CD4-positive, alpha-beta T cell treated with Interleukin-15 for 1 hour (primary cell): ENCODE measurements around the gene F3.
"Not testable (repeated sequence)": the region's sequence is repeated elsewhere in the genome, so short reads cannot be mapped to it uniquely, and the experiment has no call there.

Source experiments
- DNase-seq: peaks from one replicate; pipeline ENCODE4 v3.0.0-alpha.2; 2020

Gene F3

GRCh38 chr1:94541246-94542087, at the start of gene F3:
TSS of gene F3 (minus strand) at chr1:94541759. CDS start at chr1:94541636, 123 bp downstream.
- DNase-seq = peak; percentile 76

DNA sequence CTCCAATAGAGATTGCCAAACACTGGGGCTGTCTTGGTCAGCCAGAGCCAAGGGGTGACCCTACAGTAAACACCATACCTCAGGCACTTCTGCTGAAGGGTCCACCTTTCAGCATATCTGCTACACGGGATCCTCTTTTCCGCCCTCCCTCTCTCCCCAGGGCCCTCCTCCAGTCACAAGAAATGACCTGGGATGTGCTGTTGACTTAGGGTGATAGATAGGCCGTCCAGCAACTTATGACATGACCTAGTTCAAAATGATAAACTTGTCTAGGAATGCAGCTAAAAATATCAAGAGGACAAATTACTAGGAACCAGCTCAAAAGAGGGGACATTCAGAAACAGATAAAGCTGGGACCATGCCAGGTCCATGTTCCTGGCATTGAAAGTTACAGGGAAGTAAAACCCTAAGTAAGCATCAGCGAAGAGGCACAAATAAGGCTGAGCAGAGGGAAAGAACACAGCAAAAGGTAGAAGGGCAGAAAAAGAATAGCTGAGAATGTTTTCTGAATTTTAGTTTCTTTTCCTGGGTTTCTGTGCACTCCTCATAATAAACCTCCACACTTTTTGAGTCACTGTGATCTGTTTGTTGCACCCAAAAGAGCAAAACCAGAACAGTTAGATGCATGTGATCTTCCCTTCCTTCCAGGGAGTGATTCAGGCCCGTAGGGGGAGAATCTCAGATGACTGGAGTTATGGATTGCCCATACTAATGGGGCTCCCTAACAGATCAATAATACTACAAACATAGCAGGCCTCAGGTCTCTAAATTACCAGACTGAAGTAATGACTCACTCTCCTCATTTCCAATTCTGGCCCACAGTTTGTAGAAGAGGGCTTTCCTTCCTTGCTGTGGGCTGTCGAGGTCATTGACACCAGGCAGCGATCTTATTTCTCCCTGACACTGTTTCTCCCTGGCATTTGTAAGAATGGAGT, 48.9 kb upstream of the F3 start:
- no peak for DNase-seq

DNA sequence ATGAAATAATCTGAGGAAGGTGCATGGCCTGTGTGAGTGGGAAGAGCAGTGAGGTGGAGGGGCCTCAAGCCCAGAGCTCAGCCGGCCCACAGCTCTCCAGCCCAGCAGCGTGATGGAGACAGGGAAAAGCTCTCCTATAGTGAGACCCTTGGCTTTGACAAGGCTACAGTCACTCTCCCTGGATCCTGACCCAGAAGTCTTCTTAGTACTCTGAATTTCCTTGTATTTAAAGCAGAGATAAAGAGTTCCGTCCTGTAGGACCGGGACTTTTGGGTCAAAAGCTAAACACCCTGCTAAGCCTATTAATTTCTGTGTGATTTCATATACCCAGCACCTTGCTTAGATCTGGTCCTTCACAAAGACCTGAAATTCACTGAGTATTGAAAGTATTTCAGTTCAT, 48.2 kb upstream of the F3 start:
- no peak for DNase-seq

GRCh38 chr1:94582565-94582964, 41.0 kb upstream of the F3 start:
- no peak for DNase-seq

GRCh38 chr1:94580367-94581115, 39.0 kb upstream of the F3 start:
- DNase-seq = no peak

GRCh38 chr1:94579876-94580294, 38.3 kb upstream of the F3 start:
- DNase-seq = no peak

DNA sequence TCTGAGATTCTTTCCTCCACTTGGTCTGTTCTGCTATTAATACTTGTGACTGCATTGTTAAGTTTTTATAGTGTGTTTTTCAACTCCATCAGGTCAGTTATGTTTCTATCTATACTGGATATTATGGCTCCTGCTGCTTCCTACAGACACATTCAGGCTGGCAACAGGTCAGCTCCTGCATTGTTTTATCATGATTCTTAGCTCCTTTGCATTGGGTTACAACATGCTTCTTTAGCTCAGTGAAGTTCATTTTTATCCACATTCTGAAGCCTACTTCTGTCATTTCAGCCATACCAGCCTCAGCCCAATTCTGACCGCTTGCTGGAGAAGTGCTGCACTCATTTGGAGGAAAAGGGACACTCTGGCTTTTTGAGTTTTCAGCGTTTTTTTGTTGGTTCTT, 37.3 kb upstream of the F3 start:
- no peak for DNase-seq

DNA sequence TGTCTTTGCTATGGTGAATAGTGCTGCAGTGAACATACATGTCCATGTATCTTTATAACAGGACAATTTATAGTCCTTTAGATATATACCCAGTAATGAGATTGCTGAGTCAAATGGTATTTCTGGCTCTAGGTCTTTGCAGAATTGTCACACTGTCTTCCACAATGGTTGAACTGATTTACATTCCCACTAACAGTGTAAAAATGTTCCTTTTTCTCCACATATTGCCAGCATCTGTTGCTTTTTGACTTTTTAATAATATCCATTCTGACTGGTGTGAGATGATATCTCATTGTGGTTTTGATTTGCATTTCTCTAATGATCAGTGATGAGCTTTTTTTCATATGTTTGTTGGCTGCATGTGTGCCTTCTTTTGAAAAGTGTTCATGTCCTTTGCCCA, 32.4 kb upstream of the F3 start:
- not testable (repeated sequence) for DNase-seq

- DNase-seq = no peak
Measured at GRCh38 chr1:94572780-94573179, 31.2 kb upstream of the F3 start.

GRCh38 chr1:94570965-94571364, 29.4 kb upstream of the F3 start:
- not testable (repeated sequence) for DNase-seq

DNA sequence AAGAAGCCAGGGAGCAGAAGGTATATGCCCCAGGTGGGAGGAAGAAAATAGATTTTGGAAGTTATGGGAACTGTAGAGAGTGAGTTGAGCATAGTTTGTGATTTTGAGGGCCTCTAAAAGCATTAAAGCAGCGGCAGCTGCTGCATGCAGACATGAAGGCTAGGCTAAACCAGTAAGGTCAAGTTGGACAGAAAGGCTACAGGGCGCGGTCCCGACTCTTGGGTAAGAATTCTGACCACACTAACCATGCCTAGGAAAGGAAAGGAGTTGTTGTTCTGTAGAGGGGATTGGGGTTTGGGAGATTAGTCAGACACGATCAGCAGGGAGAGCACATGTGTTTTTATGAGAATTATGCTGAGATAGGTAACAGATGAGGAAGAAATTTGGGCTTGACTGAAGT, 27.2 kb upstream of the F3 start:
- DNase-seq = not testable (repeated sequence)

- not testable (repeated sequence) for DNase-seq
Measured at GRCh38 chr1:94567975-94568607, 26.5 kb upstream of the F3 start.

- DNase-seq = not testable (repeated sequence)
Measured at GRCh38 chr1:94566436-94566835, 24.9 kb upstream of the F3 start.

DNA sequence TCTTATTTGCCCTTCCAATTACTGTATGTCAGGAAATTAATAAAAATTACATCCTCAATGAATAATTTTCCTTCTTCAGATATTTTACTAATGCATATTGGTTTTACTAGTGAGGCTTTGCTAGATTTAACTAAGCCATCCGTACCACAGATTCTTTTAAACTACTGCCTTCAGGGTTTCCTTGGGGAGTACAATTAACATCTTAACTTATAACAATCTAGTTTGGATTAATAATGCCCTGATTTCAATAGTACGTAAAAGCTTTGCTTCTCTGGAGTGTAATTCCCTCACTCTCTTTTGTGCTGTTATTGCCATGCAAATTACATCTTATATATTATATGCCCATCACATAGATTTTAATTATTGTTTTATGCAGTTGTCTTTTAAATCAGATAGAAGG, 24.3 kb upstream of the F3 start:
- DNase-seq = no peak

- no peak for DNase-seq
Measured at GRCh38 chr1:94562519-94563260, 21.1 kb upstream of the F3 start.

- no peak for DNase-seq
Measured at GRCh38 chr1:94560333-94560732, 18.8 kb upstream of the F3 start.

DNA sequence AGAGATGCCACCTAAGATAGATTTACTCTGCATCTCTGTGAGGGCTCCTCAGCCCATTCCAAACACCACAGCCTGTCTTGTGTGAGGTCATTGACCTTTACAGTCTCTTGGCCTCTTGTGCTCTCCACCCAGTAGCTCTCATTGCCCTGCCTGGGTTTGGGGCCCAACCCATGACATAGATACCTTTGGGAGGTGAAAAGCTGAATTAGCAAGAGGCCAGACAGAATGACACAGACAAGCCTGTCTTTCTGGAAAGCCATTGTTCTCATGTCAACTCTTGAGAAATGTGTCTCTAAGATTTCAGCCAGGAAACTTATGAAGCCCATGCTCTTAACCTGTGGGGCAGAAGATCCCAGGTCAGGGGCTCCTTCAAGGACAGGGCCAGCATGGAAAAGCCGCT, 18.4 kb upstream of the F3 start:
- no peak for DNase-seq

GRCh38 chr1:94555091-94555490, 13.5 kb upstream of the F3 start:
- DNase-seq = no peak

DNA sequence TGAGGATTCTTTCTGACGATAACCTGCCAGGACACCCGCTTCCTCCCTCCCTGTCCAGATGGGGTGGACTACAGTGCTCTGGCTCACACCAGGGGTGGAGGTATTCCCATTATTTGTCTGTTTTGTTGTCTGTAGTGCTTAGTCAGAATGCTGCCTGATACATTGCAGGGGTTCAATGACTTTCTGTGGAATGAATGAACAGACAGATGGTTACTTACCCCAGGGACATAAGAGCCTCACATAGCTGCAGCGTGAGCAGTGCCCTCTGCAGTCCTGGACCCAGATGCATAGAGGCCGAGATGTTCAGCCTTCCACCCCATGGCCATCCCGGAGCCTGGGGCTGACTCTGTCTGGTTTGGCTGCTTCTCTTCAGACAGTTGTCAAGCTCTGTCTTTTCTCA, 13.0 kb upstream of the F3 start:
- DNase-seq = no peak

DNA sequence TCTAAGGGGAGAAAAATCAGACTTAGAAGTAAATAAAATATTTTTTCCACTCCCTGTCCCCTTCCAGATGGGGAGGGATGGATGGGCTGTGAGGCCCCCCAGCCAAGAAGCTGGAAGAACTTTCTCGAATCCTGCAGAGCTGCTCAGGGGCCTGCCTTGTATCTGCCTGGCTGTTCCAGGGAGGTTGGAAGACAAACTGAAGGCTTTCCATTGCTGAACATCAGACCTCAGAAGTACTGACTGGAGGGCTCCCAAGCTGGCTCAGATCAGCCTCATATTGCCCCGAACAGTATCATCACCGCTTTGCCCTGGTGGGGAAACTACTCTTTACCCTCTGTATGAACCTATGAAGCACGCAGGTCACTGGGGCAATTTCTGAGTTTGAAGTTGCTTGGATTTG, 12.4 kb upstream of the F3 start:
- DNase-seq = no peak

DNA sequence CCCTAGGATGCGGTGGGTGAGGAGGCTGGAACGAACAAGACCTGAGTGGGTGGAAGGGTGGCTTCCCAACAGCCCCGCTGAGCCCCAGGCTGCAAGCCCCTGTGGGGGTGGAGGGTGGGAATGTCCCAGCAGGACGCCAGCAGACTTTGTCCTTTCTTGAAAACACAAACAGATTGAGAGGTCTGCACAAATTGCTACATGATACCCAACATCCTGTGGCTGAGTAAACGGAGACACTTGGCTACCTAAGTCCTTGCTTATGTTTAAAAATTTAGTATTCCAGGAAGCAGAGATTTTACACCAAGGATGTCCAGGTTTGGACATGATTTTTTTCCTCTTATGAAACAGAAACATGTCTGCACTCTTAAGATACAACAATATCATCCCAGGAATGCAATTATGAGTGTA, 11.8 kb upstream of the F3 start:
- DNase-seq = no peak

DNA sequence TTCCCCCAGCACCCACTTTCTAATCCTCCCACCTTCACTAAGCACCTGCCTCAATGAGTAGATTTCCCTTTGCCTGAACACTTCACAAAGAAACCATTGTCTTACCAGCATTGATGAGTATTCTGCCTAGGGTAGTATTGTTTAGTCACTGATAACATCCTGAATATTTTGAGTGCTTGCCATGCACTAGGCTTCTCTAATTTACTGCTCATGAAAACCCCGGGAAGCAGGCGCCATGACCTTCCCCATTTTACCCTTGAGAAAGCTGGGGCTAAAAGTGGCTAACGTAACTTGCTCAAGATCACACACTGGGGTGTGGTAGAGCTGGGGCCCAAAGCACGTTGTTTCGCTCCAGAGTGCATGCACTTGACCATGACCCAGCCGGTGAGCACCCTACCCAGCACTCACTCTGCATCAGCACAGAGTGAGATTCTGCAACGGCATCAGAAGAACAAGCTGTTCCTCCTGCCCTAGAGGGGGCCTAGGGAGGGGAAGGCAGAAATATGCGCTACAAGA, 10.6 kb upstream of the F3 start:
- DNase-seq = no peak
